ENCODE results near the gene CDC6.

Gene CDC6

DNA sequence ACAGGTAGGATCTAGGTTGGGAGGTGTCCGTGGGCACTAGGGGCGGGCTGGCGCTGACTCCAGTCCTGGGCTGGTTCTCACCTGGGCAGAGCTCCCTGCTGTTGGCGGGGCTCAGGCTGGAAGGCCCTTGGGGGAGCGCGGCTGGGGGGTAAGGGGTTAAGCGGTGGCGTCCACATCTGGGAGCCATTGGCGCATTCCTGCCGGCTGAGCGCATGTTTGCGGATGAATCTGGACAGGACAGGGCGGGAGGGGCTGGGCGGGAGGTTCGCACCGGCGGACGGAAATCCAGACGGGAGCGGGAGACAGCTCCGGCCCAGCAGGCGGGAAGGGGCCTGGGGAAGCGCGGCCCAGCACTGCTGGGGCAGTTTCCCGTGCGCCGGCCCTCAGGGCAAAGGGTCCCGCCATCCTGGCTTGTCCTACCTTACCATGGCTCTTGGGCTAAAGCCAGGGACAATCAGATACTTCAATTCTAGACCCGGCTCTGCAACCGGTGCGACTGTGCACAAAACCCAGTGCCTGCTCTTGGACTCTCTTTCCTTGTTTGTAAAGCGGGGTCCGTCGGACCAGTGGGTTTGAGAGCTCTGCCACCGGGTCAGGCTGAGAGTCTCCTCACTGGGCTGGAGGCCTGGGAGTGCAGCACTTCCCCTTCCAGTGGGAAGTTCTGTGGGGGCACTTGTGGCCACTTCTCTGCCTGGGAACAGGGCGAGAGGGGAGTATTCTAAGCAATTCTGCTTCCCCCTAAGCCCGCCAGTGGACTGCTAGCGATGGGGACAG lies 29.1 kb downstream of the CDC6 start:
- H4K20me1 ChIP-seq (ENCODE audit: insufficient read depth, low read length) = peaks cover 28% of the 10 kb centered on the region
- no peaks in the 10 kb centered on the region for H3K27me3 ChIP-seq (ENCODE audit: low read depth, low read length)
- peak overlapping the region; percentile 93 for H3K4me3 ChIP-seq (ENCODE audit: low read length)
- no peak overlapping the region for H2AFZ ChIP-seq (ENCODE audit: low read depth, low read length)
- peaks cover 37% of the 10 kb centered on the region for H3K79me2 ChIP-seq (ENCODE audit: low read length)
- H3K9ac ChIP-seq (ENCODE audit: low read length) = no peak overlapping the region
- H3K9me3 ChIP-seq (ENCODE audit: insufficient read depth, low read length) = no peaks in the 10 kb centered on the region
- H3K36me3 ChIP-seq (replicated peaks; ENCODE audit: low read depth, low read length) = no peaks in the 10 kb centered on the region
- no peak overlapping the region for H3K27ac ChIP-seq (ENCODE audit: low read length)
- peak overlapping the region; percentile 95 for H3K4me2 ChIP-seq (ENCODE audit: low read length)
- peaks cover 53% of the 10 kb centered on the region for H3K4me1 ChIP-seq (ENCODE audit: low read length)
- TF ChIP-seq, protein P1, sequence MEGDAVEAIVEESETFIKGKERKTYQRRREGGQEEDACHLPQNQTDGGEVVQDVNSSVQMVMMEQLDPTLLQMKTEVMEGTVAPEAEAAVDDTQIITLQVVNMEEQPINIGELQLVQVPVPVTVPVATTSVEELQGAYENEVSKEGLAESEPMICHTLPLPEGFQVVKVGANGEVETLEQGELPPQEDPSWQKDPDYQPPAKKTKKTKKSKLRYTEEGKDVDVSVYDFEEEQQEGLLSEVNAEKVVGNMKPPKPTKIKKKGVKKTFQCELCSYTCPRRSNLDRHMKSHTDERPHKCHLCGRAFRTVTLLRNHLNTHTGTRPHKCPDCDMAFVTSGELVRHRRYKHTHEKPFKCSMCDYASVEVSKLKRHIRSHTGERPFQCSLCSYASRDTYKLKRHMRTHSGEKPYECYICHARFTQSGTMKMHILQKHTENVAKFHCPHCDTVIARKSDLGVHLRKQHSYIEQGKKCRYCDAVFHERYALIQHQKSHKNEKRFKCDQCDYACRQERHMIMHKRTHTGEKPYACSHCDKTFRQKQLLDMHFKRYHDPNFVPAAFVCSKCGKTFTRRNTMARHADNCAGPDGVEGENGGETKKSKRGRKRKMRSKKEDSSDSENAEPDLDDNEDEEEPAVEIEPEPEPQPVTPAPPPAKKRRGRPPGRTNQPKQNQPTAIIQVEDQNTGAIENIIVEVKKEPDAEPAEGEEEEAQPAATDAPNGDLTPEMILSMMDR (IDR thresholded peaks at IDR 0.05; ENCODE audit: low read depth, low read length) = no peak
- TF ChIP-seq EZH2phosphoT487 (IDR thresholded peaks at IDR 0.05; ENCODE audit: low read depth) = no peak

DNA sequence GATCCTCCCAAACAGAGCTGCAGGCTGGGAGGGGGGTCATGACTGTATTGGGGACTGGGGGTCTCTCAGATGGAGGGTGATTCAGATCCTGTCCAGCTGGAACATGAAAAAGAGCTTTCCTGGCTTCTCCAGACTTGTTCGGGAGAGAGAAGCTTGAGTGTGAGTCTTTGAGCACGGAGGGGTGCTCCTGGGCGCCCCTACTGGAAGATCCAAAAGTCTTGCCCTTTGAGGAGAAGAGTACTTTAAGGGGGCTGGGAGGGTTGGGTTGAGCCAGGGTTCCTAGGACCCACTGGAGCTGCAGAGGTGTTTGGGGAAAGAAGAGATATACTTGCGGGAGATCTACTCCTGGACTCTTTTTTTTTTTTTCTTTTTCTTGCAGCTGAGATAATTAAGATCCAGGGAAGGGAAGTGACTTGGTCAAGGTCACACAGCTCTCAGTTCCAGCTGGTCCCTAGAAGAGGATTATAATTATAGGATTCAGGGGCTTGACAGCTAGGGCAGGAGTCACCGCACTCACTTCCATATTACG lies 29.7 kb downstream of the CDC6 start:
- H3K27ac ChIP-seq (ENCODE audit: low read length) = no peak overlapping the region
- H4K20me1 ChIP-seq (ENCODE audit: insufficient read depth, low read length) = peaks cover 31% of the 10 kb centered on the region
- H3K4me2 ChIP-seq (ENCODE audit: low read length) = peak overlapping the region; percentile 95
- TF ChIP-seq EZH2phosphoT487 (IDR thresholded peaks at IDR 0.05; ENCODE audit: low read depth) = no peak
- TF ChIP-seq, protein P1 (IDR thresholded peaks at IDR 0.05; ENCODE audit: low read depth, low read length) = peak; percentile 61
- H3K9ac ChIP-seq (ENCODE audit: low read length) = peak overlapping the region; percentile 55
- peaks cover 53% of the 10 kb centered on the region for H3K4me1 ChIP-seq (ENCODE audit: low read length)
- H3K27me3 ChIP-seq (ENCODE audit: low read depth, low read length) = no peaks in the 10 kb centered on the region
- H3K79me2 ChIP-seq (ENCODE audit: low read length) = peaks cover 43% of the 10 kb centered on the region
- H2AFZ ChIP-seq (ENCODE audit: low read depth, low read length) = peak overlapping the region; percentile 49; the same call in 1 of the 2 replicates
- H3K36me3 ChIP-seq (replicated peaks; ENCODE audit: low read depth, low read length) = no peaks in the 10 kb centered on the region
- peak overlapping the region; percentile 93 for H3K4me3 ChIP-seq (ENCODE audit: low read length)
- H3K9me3 ChIP-seq (ENCODE audit: insufficient read depth, low read length) = no peaks in the 10 kb centered on the region

DNA sequence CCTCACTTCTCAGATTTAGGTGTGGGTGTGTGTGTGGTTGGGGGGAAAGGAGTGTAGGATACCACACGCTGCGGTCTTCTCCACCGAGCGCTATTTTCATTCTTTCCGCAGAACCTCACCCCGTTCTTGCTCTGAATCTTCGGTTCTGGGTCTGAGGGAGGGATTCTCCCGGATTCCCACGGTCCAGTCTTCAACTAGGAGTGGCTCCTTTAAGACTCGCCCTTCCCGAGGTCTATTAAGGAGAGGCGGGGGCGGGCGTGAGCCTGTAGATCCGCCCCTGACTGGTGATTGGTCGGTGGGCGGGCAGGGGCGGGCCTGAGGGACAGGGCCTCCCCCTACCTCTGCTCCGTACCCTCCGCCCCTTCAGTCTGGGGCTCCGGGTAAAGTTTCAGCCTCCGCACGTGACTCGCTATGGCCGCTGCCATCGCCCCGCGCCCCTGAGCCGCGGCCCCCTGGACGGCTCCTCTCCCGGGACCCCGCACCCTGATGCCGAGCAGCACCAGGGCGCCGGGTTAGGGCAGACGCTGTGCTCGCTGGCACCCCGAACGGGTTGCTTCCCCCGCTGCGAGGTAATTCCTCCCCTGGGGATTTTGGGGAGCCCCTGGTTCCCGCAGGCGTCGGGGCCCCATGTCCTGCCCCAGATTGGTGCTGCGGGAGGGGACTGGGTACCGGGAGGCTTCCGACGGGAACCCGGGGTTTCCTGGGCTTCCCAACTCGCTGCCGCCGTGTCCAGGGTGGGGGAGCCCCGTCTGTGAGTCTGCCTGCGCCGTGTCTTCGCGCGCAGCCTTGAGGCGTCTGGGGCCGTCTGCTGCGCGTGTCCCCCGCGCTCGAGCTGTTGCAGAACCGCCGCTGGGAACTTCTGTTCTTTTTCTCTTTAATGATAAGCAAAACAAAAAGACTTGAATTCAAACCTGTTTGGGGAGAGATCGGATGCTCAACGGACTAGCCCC lies 30.5 kb downstream of the CDC6 start:
- Histone ChIP-seq H3K27ac (ENCODE audit: low read length) (peak overlapping the region; percentile 74), H3K4me3 (ENCODE audit: low read length) (peak overlapping the region; percentile 93), H4K20me1 (ENCODE audit: insufficient read depth, low read length) (peaks cover 31% of the 10 kb centered on the region), H3K9me3 (ENCODE audit: insufficient read depth, low read length) (no peaks in the 10 kb centered on the region), H3K9ac (ENCODE audit: low read length) (peak overlapping the region; percentile 94), H3K4me2 (ENCODE audit: low read length) (peak overlapping the region; percentile 96), H3K4me1 (ENCODE audit: low read length) (peaks cover 52% of the 10 kb centered on the region), H3K79me2 (ENCODE audit: low read length) (peaks cover 51% of the 10 kb centered on the region), H3K27me3 (ENCODE audit: low read depth, low read length) (no peaks in the 10 kb centered on the region), H2AFZ (ENCODE audit: low read depth, low read length) (peak overlapping the region; percentile 49; the same call in 1 of the 2 replicates), H3K36me3 (replicated peaks; ENCODE audit: low read depth, low read length) (no peaks in the 10 kb centered on the region)
- TF ChIP-seq EZH2phosphoT487 (IDR thresholded peaks at IDR 0.05; ENCODE audit: low read depth) = no peak
- TF ChIP-seq, protein P1 (IDR thresholded peaks at IDR 0.05; ENCODE audit: low read depth, low read length) = no peak

Measured in OCI-LY3 (cell line).